Measurements from ENCODE around the gene KLKB1.

GRCh38 chr4:186189656-186190055 lies 37.7 kb upstream of the KLKB1 start:
- TF ChIP-seq TAF1 (IDR thresholded peaks at IDR 0.05; ENCODE audit: borderline replicate concordance, insufficient read depth, low read length) (no peak), POLR2AphosphoS5 (IDR thresholded peaks at IDR 0.05; ENCODE audit: low read depth, low read length) (no peak), REST (IDR thresholded peaks at IDR 0.05; ENCODE audit: insufficient read depth in 1 of 2, low read depth in 2 of 2, low read length in 2 of 2) (no peak)

Data from PFSK-1 (cell line).